Midbrain (tissue), 1 donor: ENCODE data around the gene PPP3R1.

Source experiments
- DNase-seq: peaks from one replicate; lab custom pipeline; 2025; lab: John Stamatoyannopoulos, UW

Gene PPP3R1

DNA sequence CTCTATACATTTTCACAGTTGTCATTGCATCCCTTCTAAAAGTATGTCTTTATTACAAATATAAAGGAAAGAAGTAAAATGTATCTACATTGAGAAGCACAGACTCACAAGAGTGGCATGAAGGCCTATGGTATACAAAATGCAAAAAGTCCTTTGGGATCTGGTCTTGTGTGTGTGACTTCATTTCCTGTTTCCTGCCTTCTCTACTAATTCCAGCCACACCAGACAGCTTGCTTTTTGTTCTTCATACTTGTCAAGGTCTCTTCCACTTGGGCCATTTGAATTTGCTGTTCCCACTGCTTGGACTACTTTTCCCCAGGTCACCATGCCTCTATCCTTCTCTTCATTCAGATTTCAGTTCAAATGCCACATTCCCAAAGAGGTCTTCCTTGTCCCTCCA, 101.3 kb downstream of the PPP3R1 start:
- DNase-seq = no peak

- DNase-seq = no peak
These were observed 110.5 kb downstream of the PPP3R1 start for GRCh38 chr2:68141875-68142274.

GRCh38 chr2:68135448-68136320, 116.6 kb downstream of the PPP3R1 start:
- DNase-seq = no peak

GRCh38 chr2:68134554-68134953, 117.8 kb downstream of the PPP3R1 start:
- no peak for DNase-seq

DNA sequence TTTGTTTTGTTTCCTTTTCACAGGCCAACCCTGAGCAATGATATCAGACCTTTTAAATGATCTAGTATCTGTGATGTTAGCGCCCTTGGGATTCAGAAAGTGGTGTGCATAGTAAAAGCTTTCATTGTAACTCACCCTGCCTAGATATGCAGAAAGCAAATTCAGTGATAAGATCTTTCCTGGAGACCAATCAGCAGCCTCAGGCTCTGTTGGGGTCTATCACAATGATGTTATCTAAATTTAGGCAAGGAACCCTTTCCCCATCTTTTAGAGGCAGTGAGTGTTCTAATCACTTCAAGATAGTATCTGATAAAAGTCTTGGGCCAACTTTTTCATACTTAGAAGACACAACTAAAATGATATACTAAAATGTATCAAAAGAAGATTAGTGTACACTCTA, 118.2 kb downstream of the PPP3R1 start:
- no peak for DNase-seq
